Neuronal stem cell (in vitro differentiated cells): Measurements from ENCODE around the gene MVD.

Source experiments
- DNase-seq: peaks from one replicate; pipeline ENCODE4 v3.0.0-alpha.2; 2013; ENCODE audit warnings: low spot score
- H2AFZ ChIP-seq: one replicate; pipeline ENCODE4 v1.6.1; 2013; ENCODE audit warnings: mild to moderate bottlenecking, low read length, inconsistent platforms
- H2AK5ac ChIP-seq: 2 replicates; pipeline ENCODE4 v1.6.1; 2013; ENCODE audit warnings: low read depth, mild to moderate bottlenecking, inconsistent platforms, low read length, moderate library complexity, mixed read lengths
- H2BK120ac ChIP-seq: 2 replicates; pipeline ENCODE4 v1.6.1; 2013; ENCODE audit warnings: low read depth, mild to moderate bottlenecking, inconsistent platforms, low read length, moderate library complexity, mixed read lengths
- H2BK12ac ChIP-seq: one replicate; pipeline ENCODE4 v1.6.1; 2013; ENCODE audit warnings: low read length, inconsistent platforms
- H2BK15ac ChIP-seq: 2 replicates; pipeline ENCODE4 v1.6.1; 2013; ENCODE audit warnings: mild to moderate bottlenecking, low read length, inconsistent platforms, mixed read lengths
- H2BK5ac ChIP-seq: one replicate; pipeline ENCODE4 v1.6.1; 2013; ENCODE audit warnings: inconsistent platforms, mild to moderate bottlenecking, low read length, moderate library complexity
- H3K14ac ChIP-seq: one replicate; pipeline ENCODE4 v1.6.1; 2013; ENCODE audit warnings: low read length, inconsistent platforms
- H3K18ac ChIP-seq: 2 replicates; pipeline ENCODE4 v1.6.1; 2013; ENCODE audit warnings: low read length, inconsistent platforms
- H3K23ac ChIP-seq: 2 replicates; pipeline ENCODE4 v1.6.1; 2013; ENCODE audit warnings: low read depth, mild to moderate bottlenecking, mixed read lengths, low read length, inconsistent platforms; ENCODE audit not compliant: poor library complexity
- H3K27ac ChIP-seq: replicated peaks from 3 replicates; pipeline ENCODE4 v1.5.1; 2013; ENCODE audit warnings: low read length, inconsistent platforms
- H3K27me3 ChIP-seq, 3 experiments: 2 replicates each; pipeline ENCODE4 v1.6.1; 2013; ENCODE audit warnings: low read length in 3 of 3, mild to moderate bottlenecking in 2 of 3, inconsistent platforms in 1 of 3, low read depth in 1 of 3, mixed read lengths in 1 of 3, moderate library complexity in 1 of 3; ENCODE audit not compliant: control insufficient read depth in 3 of 3, insufficient read depth in 3 of 3
- H3K36me3 ChIP-seq, 2 donors: replicated peaks in 1 of 2; 2 replicates each; pipeline ENCODE4 v1.6.1; 2013; ENCODE audit warnings: low read length in 2 of 2; ENCODE audit not compliant: control insufficient read depth in 2 of 2, insufficient read depth in 2 of 2
- H3K4ac ChIP-seq: 2 replicates; pipeline ENCODE4 v1.6.1; 2013; ENCODE audit warnings: inconsistent platforms, mild to moderate bottlenecking, low read length, moderate library complexity
- H3K4me1 ChIP-seq, 2 donors: 1 replicate in 1 of 2; 2 replicates in 1 of 2; pipeline ENCODE4 v1.6.1; 2013; ENCODE audit warnings: low read length in 2 of 2, low read depth in 1 of 2; ENCODE audit not compliant: control insufficient read depth in 2 of 2, insufficient read depth in 1 of 2
- H3K4me2 ChIP-seq: one replicate; pipeline ENCODE4 v1.6.1; 2013; ENCODE audit warnings: mild to moderate bottlenecking, low read length, inconsistent platforms; ENCODE audit not compliant: insufficient read depth, poor library complexity, severe bottlenecking
- H3K4me3 ChIP-seq, 2 donors: 2 replicates each; pipeline ENCODE4 v1.5.1; 2013; ENCODE audit warnings: low read length in 2 of 2, mild to moderate bottlenecking in 2 of 2, inconsistent platforms in 1 of 2, moderate library complexity in 1 of 2
- H3K79me1 ChIP-seq: one replicate; pipeline ENCODE4 v1.6.1; 2013; ENCODE audit warnings: low read depth, mild to moderate bottlenecking, inconsistent platforms, low read length, moderate library complexity
- H3K9ac ChIP-seq: one replicate; pipeline ENCODE4 v1.6.1; 2013; ENCODE audit warnings: mild to moderate bottlenecking, low read depth, low read length, inconsistent platforms; ENCODE audit not compliant: poor library complexity
- H3K9me3 ChIP-seq, 2 donors: replicated peaks in 1 of 2; 2 replicates each; pipeline versions ENCODE3 to v1.6.1; 2013; ENCODE audit warnings: low read length in 2 of 2, mild to moderate bottlenecking in 2 of 2, inconsistent platforms in 1 of 2, low read depth in 1 of 2, mixed read lengths in 1 of 2, moderate library complexity in 1 of 2; ENCODE audit not compliant: control insufficient read depth in 2 of 2, insufficient read depth in 1 of 2
- H4K8ac ChIP-seq: one replicate; pipeline ENCODE4 v1.6.1; 2013; ENCODE audit warnings: low read depth, mild to moderate bottlenecking, inconsistent platforms, low read length, moderate library complexity
- H4K91ac ChIP-seq: one replicate; pipeline ENCODE4 v1.6.1; 2013; ENCODE audit warnings: low read length, low read depth, mild to moderate bottlenecking, inconsistent platforms; ENCODE audit not compliant: poor library complexity
- WGBS, 2 donors: extraction: QIAGEN DNeasy Blood & Tissue Kit; methylation state at CpG; one replicate each; pipeline ENCODE4 v1.1.7; 2013; ENCODE audit warnings: missing lambda C conversion rate in 2 of 2, mixed read lengths in 1 of 2; ENCODE audit not compliant: insufficient read length in 2 of 2, insufficient replicate concordance in 1 of 2; ENCODE audit errors: extremely low coverage in 2 of 2; 5-methylcytosine and 5-hydroxymethylcytosine counted together

MVD gene

DNA sequence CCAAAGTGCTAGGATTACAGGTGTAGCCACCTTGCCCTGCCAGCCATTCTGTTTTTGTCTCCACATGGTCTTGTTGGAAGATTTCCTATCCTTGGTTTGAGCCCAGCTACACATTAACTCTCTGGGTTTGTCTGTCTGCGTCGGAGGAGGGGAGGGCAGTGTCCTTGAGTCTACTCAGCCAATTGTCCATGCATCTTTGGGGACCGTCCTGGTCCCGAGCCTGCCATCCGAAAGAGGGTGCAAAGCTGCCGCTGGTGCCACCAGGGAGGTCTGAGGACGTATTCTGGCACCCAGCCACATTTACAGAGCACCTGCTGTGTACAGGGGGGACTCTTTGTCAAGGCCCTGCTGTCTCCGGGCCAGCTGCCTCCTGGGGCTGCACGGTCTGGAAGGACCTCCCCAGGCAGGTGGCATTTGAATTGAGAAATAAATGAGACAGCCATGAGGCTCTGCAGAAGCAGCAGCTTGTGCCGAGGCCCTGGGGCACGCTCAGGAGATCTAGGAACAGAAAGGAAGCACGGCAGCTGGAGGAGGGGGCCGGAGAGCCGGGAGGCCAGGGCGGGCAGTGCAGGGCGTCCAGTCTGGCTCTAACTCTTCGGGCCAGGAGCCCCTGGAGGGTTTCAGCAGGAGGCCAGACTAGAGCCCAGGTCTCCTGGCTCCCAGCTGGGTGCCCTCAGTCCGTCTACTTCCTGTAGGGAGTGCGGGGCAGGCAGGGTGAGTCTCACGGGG lies 13.5 kb downstream of the MVD start:
- Histone ChIP-seq H2AK5ac (peak overlapping the region; percentile 90), H3K27me3 (no peaks in the 10 kb centered on the region), H2AFZ (no peak overlapping the region), H3K4me1 (peaks cover 16 to 25% of the 10 kb centered on the region in 2 donors), H3K23ac (peak overlapping the region; percentile 91), H3K4me3 (no peak overlapping the region), H2BK12ac (no peak overlapping the region), H3K14ac (peak overlapping the region; percentile 2), H3K27ac (no peak overlapping the region), H4K91ac (no peak overlapping the region), H4K8ac (no peak overlapping the region), H3K79me1 (peaks cover 15% of the 10 kb centered on the region), H3K9ac (peak overlapping the region; percentile 99), H3K4me2 (peak overlapping the region; percentile 98), H2BK15ac (peak overlapping the region; percentile 89), H3K18ac (peak overlapping the region; percentile 76), H2BK5ac (no peak overlapping the region), H2BK120ac (no peak overlapping the region), H3K4ac (no peak overlapping the region), H3K36me3 (peaks cover 14 to 34% of the 10 kb centered on the region in 2 donors), H3K9me3 (no peaks in the 10 kb centered on the region)
- DNase-seq = no peak
- no CpG with 5 or more reads among the region's 20 CpGs for WGBS, 2 donors

DNA sequence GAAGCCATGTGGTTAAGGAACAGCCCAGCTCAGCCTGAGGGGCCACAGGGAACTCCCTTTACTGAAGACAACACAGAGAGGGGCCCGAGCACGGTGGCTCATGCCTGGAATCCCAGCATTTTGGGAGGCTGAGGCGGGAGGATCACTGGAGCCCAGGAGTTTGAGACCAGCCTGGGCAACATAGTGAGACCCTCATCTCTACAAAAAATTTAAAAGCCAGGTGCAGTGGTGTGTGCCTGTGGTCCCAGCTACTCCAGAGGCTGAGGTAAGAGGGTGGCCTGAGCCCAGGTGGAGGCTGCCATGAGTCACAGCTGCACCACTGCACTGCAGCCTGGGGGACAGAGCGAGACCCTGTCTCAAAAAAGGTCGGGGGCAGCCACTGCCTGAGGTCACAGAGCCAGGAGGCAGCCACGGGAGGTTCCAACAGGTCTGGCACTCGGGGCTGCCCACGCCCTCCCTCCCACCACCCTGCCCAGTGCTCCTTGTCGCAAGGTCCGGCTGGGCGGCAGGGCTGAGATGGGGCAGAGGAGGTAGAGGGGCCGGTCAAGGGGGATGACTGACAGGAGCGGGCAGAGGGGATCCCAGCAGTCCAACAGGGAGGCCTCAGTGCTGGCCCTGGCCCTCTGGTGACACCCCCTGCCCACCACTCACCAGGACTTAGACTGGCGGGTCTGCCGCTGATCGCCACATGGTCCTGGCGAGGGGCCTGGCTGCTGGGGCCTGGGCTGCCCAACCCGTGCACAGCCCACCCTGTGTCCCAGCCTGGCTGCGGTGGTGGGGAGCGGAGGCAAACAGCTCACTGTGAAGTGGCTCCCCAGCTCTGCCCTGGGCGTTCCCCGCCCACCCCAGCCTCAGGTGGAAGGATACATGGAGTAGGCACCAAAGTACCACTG lies 15.5 kb downstream of the MVD start:
- H3K14ac ChIP-seq = peak overlapping the region; percentile 38
- no peak overlapping the region for H4K8ac ChIP-seq
- no peak for DNase-seq
- H3K79me1 ChIP-seq = peaks cover 15% of the 10 kb centered on the region
- peak overlapping the region; percentile 3 for H3K18ac ChIP-seq
- H2BK5ac ChIP-seq = no peak overlapping the region
- H3K4me2 ChIP-seq = no peak overlapping the region
- H4K91ac ChIP-seq = peak overlapping the region; percentile 53
- peaks cover 2 to 15% of the 10 kb centered on the region in 2 donors for H3K36me3 ChIP-seq
- peak overlapping the region; percentile 24 for H2AK5ac ChIP-seq
- no peak overlapping the region for H2BK15ac ChIP-seq
- H3K9ac ChIP-seq = peak overlapping the region; percentile 24
- H3K23ac ChIP-seq = peak overlapping the region; percentile 11
- no peaks in the 10 kb centered on the region for H3K27me3 ChIP-seq
- no peak overlapping the region for H3K4me3 ChIP-seq
- WGBS, 2 donors = no CpG with 5 or more reads among the region's 22 CpGs
- H2AFZ ChIP-seq = no peak overlapping the region
- H3K4ac ChIP-seq = no peak overlapping the region
- peaks cover 16 to 25% of the 10 kb centered on the region in 2 donors for H3K4me1 ChIP-seq
- H3K27ac ChIP-seq = no peak overlapping the region
- no peak overlapping the region for H2BK12ac ChIP-seq
- no peak overlapping the region for H2BK120ac ChIP-seq
- no peaks in the 10 kb centered on the region for H3K9me3 ChIP-seq

DNA sequence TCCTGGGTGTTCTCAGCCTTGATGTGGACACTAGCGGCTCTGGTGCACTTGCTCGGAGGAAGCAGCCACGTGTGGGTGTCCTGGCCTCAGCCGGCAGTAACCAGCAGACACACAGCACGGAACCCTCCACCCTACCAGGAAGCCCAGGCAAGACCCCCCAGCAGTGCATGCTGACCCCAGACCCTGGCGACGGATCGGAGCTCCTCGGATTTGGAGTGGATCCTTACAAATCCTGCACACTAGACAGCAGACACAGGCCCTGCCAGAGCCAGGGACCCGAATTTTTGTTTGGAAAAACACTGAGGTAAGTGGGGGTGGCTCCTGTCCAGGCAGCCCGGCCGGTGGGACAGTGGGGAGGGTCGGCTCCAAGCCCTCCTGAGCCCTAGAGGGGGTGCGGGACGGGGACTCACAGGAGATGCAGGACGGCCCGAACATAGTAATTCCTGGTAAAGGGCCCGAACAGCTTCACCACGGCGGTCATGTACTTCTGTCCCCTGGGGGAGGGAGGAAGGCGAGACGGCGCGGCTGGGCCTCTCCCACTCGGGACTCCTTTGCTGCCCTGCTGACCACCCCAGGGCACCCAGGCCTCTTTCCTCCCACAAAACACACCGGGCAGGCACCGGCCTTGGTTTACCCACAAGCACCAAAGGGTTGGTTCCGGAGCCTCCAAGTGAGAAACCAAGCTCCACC lies 16.4 kb downstream of the MVD start:
- Histone ChIP-seq H2BK120ac (no peak overlapping the region), H3K4me1 (peaks cover 14 to 17% of the 10 kb centered on the region in 2 donors), H3K4me2 (no peak overlapping the region), H3K18ac (peak overlapping the region; percentile 28), H3K14ac (no peak overlapping the region), H2BK15ac (no peak overlapping the region), H3K27ac (no peak overlapping the region), H3K9ac (no peak overlapping the region), H2AK5ac (no peak overlapping the region), H3K27me3 (no peaks in the 10 kb centered on the region), H3K23ac (no peak overlapping the region), H3K4ac (no peak overlapping the region), H3K9me3 (no peaks in the 10 kb centered on the region), H4K91ac (no peak overlapping the region), H3K36me3 (peaks cover 0 to 5% of the 10 kb centered on the region in 2 donors), H3K79me1 (peaks cover 14% of the 10 kb centered on the region), H3K4me3 (no peak overlapping the region), H4K8ac (no peak overlapping the region), H2BK12ac (no peak overlapping the region), H2BK5ac (peak overlapping the region; percentile 39), H2AFZ (no peak overlapping the region)
- DNase-seq = no peak
- WGBS, 2 donors = no CpG with 5 or more reads among the region's 28 CpGs
